ENCODE data around the gene MTX3. TPM values are rescaled to one million over a fixed set of nuclear protein-coding genes. Genes with fewer than 3 reads are reported as not detected.

MTX3 gene
- total RNA-seq, 1 donor: 12.5 TPM

GRCh38 chr5:79932510-79933504, 58.3 kb downstream of the MTX3 start:
- TF ChIP-seq, protein P1, sequence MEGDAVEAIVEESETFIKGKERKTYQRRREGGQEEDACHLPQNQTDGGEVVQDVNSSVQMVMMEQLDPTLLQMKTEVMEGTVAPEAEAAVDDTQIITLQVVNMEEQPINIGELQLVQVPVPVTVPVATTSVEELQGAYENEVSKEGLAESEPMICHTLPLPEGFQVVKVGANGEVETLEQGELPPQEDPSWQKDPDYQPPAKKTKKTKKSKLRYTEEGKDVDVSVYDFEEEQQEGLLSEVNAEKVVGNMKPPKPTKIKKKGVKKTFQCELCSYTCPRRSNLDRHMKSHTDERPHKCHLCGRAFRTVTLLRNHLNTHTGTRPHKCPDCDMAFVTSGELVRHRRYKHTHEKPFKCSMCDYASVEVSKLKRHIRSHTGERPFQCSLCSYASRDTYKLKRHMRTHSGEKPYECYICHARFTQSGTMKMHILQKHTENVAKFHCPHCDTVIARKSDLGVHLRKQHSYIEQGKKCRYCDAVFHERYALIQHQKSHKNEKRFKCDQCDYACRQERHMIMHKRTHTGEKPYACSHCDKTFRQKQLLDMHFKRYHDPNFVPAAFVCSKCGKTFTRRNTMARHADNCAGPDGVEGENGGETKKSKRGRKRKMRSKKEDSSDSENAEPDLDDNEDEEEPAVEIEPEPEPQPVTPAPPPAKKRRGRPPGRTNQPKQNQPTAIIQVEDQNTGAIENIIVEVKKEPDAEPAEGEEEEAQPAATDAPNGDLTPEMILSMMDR (IDR thresholded peaks at IDR 0.05; ENCODE audit: insufficient read depth, low read depth, low read length): no peak
- DNase-seq (ENCODE audit: low read depth): no peak
- H3K4me3 ChIP-seq (ENCODE audit: low read depth, low read length): no peak overlapping the region

GRCh38 chr5:79931866-79932265, 59.2 kb downstream of the MTX3 start:
- no peak overlapping the region for H3K4me3 ChIP-seq (ENCODE audit: low read depth, low read length)
- DNase-seq (ENCODE audit: low read depth): no peak
- TF ChIP-seq, protein P1 (IDR thresholded peaks at IDR 0.05; ENCODE audit: insufficient read depth, low read depth, low read length): no peak

- TF ChIP-seq, protein P1 (IDR thresholded peaks at IDR 0.05; ENCODE audit: insufficient read depth, low read depth, low read length): no peak
- no peak for DNase-seq (ENCODE audit: low read depth)
- H3K4me3 ChIP-seq (ENCODE audit: low read depth, low read length): no peak overlapping the region
These were observed 59.7 kb downstream of the MTX3 start for GRCh38 chr5:79931409-79931808.

DNA sequence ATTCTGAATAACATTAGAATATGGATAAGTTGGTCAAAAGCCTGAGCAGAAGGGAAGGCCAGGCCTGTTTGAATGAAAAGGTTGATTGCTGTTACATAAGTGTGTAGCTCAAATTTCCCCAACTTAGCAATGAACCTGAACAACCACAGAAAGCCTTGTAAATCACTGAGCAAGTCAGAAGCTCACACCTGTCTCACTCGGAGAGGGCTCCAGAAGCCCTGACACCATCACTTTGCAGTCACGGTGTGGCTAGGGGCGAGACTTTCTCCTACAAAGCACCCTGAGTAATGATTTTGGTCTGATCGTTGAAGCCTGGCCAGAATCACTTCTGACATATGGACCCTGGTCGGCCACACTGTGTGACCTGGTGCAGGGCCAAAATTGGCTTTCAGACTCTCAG, 62.0 kb downstream of the MTX3 start:
- TF ChIP-seq, protein P1 (IDR thresholded peaks at IDR 0.05; ENCODE audit: insufficient read depth, low read depth, low read length): no peak
- no peak overlapping the region for H3K4me3 ChIP-seq (ENCODE audit: low read depth, low read length)
- DNase-seq (ENCODE audit: low read depth): no peak

Small RNA genes within 50 kb of the gene (small RNA-seq; reads per million reads assigned to genes)
- not detected for gene TRMT112P2

Other genes starting within 250 kb of the MTX3 start
- gene THBS4, start 44.1 kb upstream of the MTX3 start, total RNA-seq: under 0.01 and 0.32 TPM in 2 replicates

All from fibroblast of villous mesenchyme (primary cell).